H9 (cell line): ENCODE data around the gene WSCD2. TPM values are rescaled to one million over a fixed set of nuclear protein-coding genes. Genes with fewer than 3 reads are reported as not detected.

Experiments used
- DNase-seq: peaks from one replicate; pipeline ENCODE4 v3.0.0-alpha.2; 2017
- H2AFZ ChIP-seq: one replicate; pipeline ENCODE4 v1.6.1; 2013; ENCODE audit warnings: mild to moderate bottlenecking, low read length, control low read depth, moderate library complexity
- H2AK5ac ChIP-seq: 2 replicates; pipeline ENCODE4 v1.6.1; 2013; ENCODE audit warnings: low read length, control low read depth, mixed read lengths; ENCODE audit not compliant: insufficient read length
- H2BK120ac ChIP-seq: one replicate; pipeline ENCODE4 v1.6.1; 2013; ENCODE audit warnings: low read depth, mild to moderate bottlenecking, low read length, control low read depth, inconsistent platforms; ENCODE audit not compliant: poor library complexity, severe bottlenecking
- H2BK12ac ChIP-seq: 2 replicates; pipeline ENCODE4 v1.6.1; 2013; ENCODE audit warnings: low read length, control low read depth, mixed read lengths, low read depth; ENCODE audit not compliant: insufficient read length
- H2BK15ac ChIP-seq: 2 replicates; pipeline ENCODE4 v1.6.1; 2013; ENCODE audit warnings: low read depth, low read length, control low read depth
- H2BK20ac ChIP-seq: one replicate; pipeline ENCODE4 v1.6.1; 2013; ENCODE audit warnings: low read depth, mild to moderate bottlenecking, low read length, control low read depth, inconsistent platforms; ENCODE audit not compliant: poor library complexity, severe bottlenecking
- H2BK5ac ChIP-seq: 2 replicates; pipeline ENCODE4 v1.6.1; 2013; ENCODE audit warnings: low read length, control low read depth, mixed read lengths; ENCODE audit not compliant: insufficient read length
- H3K14ac ChIP-seq: 2 replicates; pipeline ENCODE4 v1.6.1; 2013; ENCODE audit warnings: low read length, control low read depth; ENCODE audit not compliant: insufficient read depth
- H3K18ac ChIP-seq: 2 replicates; pipeline ENCODE4 v1.6.1; 2013; ENCODE audit warnings: low read depth, mild to moderate bottlenecking, mixed read lengths, low read length, control low read depth; ENCODE audit not compliant: insufficient read length
- H3K23ac ChIP-seq: 2 replicates; pipeline ENCODE4 v1.6.1; 2013; ENCODE audit warnings: low read length, control low read depth, mixed read lengths, low read depth; ENCODE audit not compliant: insufficient read length
- H3K23me2 ChIP-seq: 2 replicates; pipeline ENCODE4 v1.6.1; 2013; ENCODE audit warnings: low read depth, mild to moderate bottlenecking, mixed read lengths, low read length, control low read depth; ENCODE audit not compliant: insufficient read length, poor library complexity, severe bottlenecking
- H3K27ac ChIP-seq: 2 replicates; pipeline ENCODE4 v1.5.1; 2013; ENCODE audit warnings: low read length, control low read depth, mixed read lengths, low read depth; ENCODE audit not compliant: insufficient read length
- H3K27me3 ChIP-seq: 2 replicates; pipeline ENCODE4 v1.6.1; 2013; ENCODE audit warnings: low read length, control low read depth, inconsistent platforms; ENCODE audit not compliant: insufficient read depth
- H3K4ac ChIP-seq: 2 replicates; pipeline ENCODE4 v1.6.1; 2013; ENCODE audit warnings: low read depth, mild to moderate bottlenecking, control low read depth, inconsistent platforms, low read length, moderate library complexity
- H3K4me1 ChIP-seq: 2 replicates; pipeline ENCODE4 v1.6.1; 2013; ENCODE audit warnings: low read length, control low read depth, inconsistent platforms; ENCODE audit not compliant: insufficient read depth
- H3K4me2 ChIP-seq: 2 replicates; pipeline ENCODE4 v1.6.1; 2013; ENCODE audit warnings: low read length, control low read depth, mixed read lengths; ENCODE audit not compliant: insufficient read length, insufficient read depth
- H3K56ac ChIP-seq: 2 replicates; pipeline ENCODE4 v1.6.1; 2013; ENCODE audit warnings: low read depth, mild to moderate bottlenecking, mixed read lengths, low read length, control low read depth; ENCODE audit not compliant: insufficient read length
- H3K79me1 ChIP-seq: 2 replicates; pipeline ENCODE4 v1.6.1; 2013; ENCODE audit warnings: low read depth, mild to moderate bottlenecking, moderate library complexity, low read length, control low read depth, inconsistent platforms; ENCODE audit not compliant: insufficient read depth, poor library complexity, severe bottlenecking
- H3K79me2 ChIP-seq: 2 replicates; pipeline ENCODE4 v1.6.1; 2013; ENCODE audit warnings: low read length, control low read depth, inconsistent platforms; ENCODE audit not compliant: insufficient read depth
- H3K9ac ChIP-seq: 2 replicates; pipeline ENCODE4 v1.6.1; 2013; ENCODE audit warnings: low read length, control low read depth, mixed read lengths; ENCODE audit not compliant: insufficient read length; ENCODE audit errors: extremely low read depth
- H3K9me3 ChIP-seq: one replicate; pipeline ENCODE4 v1.6.1; 2013; ENCODE audit warnings: low read depth, low read length, inconsistent platforms; ENCODE audit not compliant: control insufficient read depth
- H3T11ph ChIP-seq: one replicate; pipeline ENCODE4 v1.6.1; 2013; ENCODE audit warnings: mild to moderate bottlenecking, low read length, control low read depth, inconsistent platforms
- H4K20me1 ChIP-seq: one replicate; pipeline ENCODE4 v1.6.1; 2013; ENCODE audit not compliant: control insufficient read depth, insufficient read length, insufficient read depth
- H4K5ac ChIP-seq: 2 replicates; pipeline ENCODE4 v1.6.1; 2013; ENCODE audit warnings: low read depth, mild to moderate bottlenecking, mixed read lengths, low read length, control low read depth; ENCODE audit not compliant: insufficient read length
- H4K8ac ChIP-seq: replicated peaks from 2 replicates; pipeline ENCODE4 v1.6.1; 2013; ENCODE audit warnings: low read length, control low read depth, mixed read lengths, low read depth; ENCODE audit not compliant: insufficient read length
- H4K91ac ChIP-seq: 2 replicates; pipeline ENCODE4 v1.6.1; 2013; ENCODE audit warnings: low read depth, mild to moderate bottlenecking, moderate library complexity, mixed read lengths, low read length, control low read depth; ENCODE audit not compliant: insufficient read length
- H3K27ac Mint-ChIP-seq, 3 experiments: 2 replicates in 2 of 3; 3 replicates in 1 of 3; pipeline ENCODE4 v1.8.0; 2020 to 2021; ENCODE audit warnings: mixed read lengths in 3 of 3, mild to moderate bottlenecking in 1 of 3, moderate library complexity in 1 of 3
- H3K27me3 Mint-ChIP-seq: 2 replicates; pipeline ENCODE4 v1.8.0; 2021; ENCODE audit warnings: low read depth, mild to moderate bottlenecking, moderate library complexity, mixed read lengths
- H3K36me3 Mint-ChIP-seq, 3 experiments: 2 replicates in 2 of 3; 3 replicates in 1 of 3; pipeline ENCODE4 v1.8.0; 2020 to 2021; ENCODE audit warnings: low read depth in 3 of 3, mixed read lengths in 3 of 3; ENCODE audit not compliant: insufficient read depth in 1 of 3
- H3K4me1 Mint-ChIP-seq, 2 experiments: 2 replicates each; pipeline ENCODE4 v1.8.0; 2020; ENCODE audit warnings: mixed read lengths in 2 of 2
- H3K4me3 Mint-ChIP-seq, 2 experiments: 2 replicates in 1 of 2; 3 replicates in 1 of 2; pipeline ENCODE4 v1.8.0; 2020 to 2021; ENCODE audit warnings: mild to moderate bottlenecking in 2 of 2, mixed read lengths in 2 of 2, moderate library complexity in 1 of 2
- H3K9me3 Mint-ChIP-seq, 2 experiments: 2 replicates in 1 of 2; 3 replicates in 1 of 2; pipeline ENCODE4 v1.8.0; 2020; ENCODE audit warnings: mild to moderate bottlenecking in 2 of 2, mixed read lengths in 2 of 2, moderate library complexity in 1 of 2
- WGBS: extraction: QIAGEN DNeasy Blood & Tissue Kit; methylation state at CpG from one replicate; pipeline ENCODE4 v1.1.7; 2013; ENCODE audit warnings: missing lambda C conversion rate, low lambda C conversion rate, mixed read lengths; ENCODE audit not compliant: insufficient read length; ENCODE audit errors: extremely low coverage; 5-methylcytosine and 5-hydroxymethylcytosine counted together
- total RNA-seq: library from RNA; stranded (reverse); gene quantifications from 2 replicates; pipeline ENCODE4 v1.2.1, GENCODE V29; 2021
- TF ChIP-seq, protein P1 (sequence below): fragments of 200-600 bp; sonication (generic); conservative IDR thresholded peaks from 3 replicates; pipeline ENCODE4 v1.8.0; 2021; ENCODE audit warnings: antibody characterized with exemption, mild to moderate bottlenecking

Gene WSCD2
- total RNA-seq, 1 experiment from 2014 or later = 0.92 TPM

DNA sequence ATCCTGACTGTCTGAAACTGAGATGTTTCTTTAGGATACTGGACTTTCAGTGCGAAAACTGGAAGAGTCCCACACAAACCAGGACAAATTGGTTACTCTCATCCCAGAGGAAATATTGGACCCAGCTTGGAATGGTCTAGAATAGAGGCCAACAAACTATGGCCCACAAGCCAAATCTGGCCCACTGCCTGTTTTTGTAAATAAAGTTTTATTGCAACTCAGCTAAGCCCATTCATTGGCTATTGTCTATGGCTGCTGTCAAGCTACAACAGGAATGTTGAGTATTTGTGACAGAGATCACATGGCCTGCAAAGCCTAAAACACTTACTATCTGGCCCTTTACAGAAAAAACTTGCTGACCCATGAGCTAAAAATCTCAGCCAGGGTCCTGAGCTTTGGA, 6.5 kb downstream of the WSCD2 start:
- no peak overlapping the region for H3K4ac ChIP-seq
- no peaks in the 10 kb centered on the region for H3K79me1 ChIP-seq
- H2BK15ac ChIP-seq = no peak overlapping the region
- Mint-ChIP-seq H3K4me1 (peaks cover 24 to 32% of the 10 kb centered on the region in 2 experiments), H3K4me3 (no peak overlapping the region), H3K27ac (no peak overlapping the region), H3K36me3 (peaks cover 0 to 4% (median 1%) of the 10 kb centered on the region in 3 experiments; a peak in 3 of 7 replicates), H3K27me3 (peaks cover 19% of the 10 kb centered on the region), H3K9me3 (no peaks in the 10 kb centered on the region)
- H3K56ac ChIP-seq = no peak overlapping the region
- DNase-seq = no peak
- WGBS = no CpG with 5 or more reads among the region's 1 CpG
- no peak overlapping the region for H2BK120ac ChIP-seq
- H3T11ph ChIP-seq = no peak overlapping the region
- H3K27me3 ChIP-seq = no peaks in the 10 kb centered on the region; the same call in 1 of the 2 replicates
- H4K8ac ChIP-seq = no peak overlapping the region
- H3K4me2 ChIP-seq = no peak overlapping the region
- H3K23ac ChIP-seq = no peak overlapping the region
- no peaks in the 10 kb centered on the region for H3K9me3 ChIP-seq
- H3K4me1 ChIP-seq = 0 out of 2 replicates have a peak, but pooled peaks cover 4% of the 10 kb centered on the region
- H3K9ac ChIP-seq = no peak overlapping the region
- no peak overlapping the region for H3K18ac ChIP-seq
- H4K5ac ChIP-seq = no peak overlapping the region
- H2BK12ac ChIP-seq = no peak overlapping the region
- H3K14ac ChIP-seq = no peak overlapping the region
- no peak overlapping the region for H3K27ac ChIP-seq
- H4K20me1 ChIP-seq = no peaks in the 10 kb centered on the region
- no peaks in the 10 kb centered on the region for H3K79me2 ChIP-seq
- H3K23me2 ChIP-seq = no peaks in the 10 kb centered on the region
- H2BK20ac ChIP-seq = no peak overlapping the region
- H2AFZ ChIP-seq = no peak overlapping the region
- H4K91ac ChIP-seq = no peak overlapping the region
- TF ChIP-seq, protein P1, sequence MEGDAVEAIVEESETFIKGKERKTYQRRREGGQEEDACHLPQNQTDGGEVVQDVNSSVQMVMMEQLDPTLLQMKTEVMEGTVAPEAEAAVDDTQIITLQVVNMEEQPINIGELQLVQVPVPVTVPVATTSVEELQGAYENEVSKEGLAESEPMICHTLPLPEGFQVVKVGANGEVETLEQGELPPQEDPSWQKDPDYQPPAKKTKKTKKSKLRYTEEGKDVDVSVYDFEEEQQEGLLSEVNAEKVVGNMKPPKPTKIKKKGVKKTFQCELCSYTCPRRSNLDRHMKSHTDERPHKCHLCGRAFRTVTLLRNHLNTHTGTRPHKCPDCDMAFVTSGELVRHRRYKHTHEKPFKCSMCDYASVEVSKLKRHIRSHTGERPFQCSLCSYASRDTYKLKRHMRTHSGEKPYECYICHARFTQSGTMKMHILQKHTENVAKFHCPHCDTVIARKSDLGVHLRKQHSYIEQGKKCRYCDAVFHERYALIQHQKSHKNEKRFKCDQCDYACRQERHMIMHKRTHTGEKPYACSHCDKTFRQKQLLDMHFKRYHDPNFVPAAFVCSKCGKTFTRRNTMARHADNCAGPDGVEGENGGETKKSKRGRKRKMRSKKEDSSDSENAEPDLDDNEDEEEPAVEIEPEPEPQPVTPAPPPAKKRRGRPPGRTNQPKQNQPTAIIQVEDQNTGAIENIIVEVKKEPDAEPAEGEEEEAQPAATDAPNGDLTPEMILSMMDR = no peak
- H2AK5ac ChIP-seq = no peak overlapping the region
- no peak overlapping the region for H2BK5ac ChIP-seq
